NB4 (cell line): Measurements from ENCODE around the gene SPTBN4.

Experiments used
- DNase-seq: peaks from one replicate; pipeline ENCODE4 v3.0.0; 2010; ENCODE audit warnings: low read depth
- H3K4me3 ChIP-seq: one replicate; pipeline ENCODE4 v1.5.1; 2011; ENCODE audit warnings: mild to moderate bottlenecking, low read depth, low read length, moderate library complexity
- MYC ChIP-seq: IDR thresholded peaks from 2 replicates; pipeline ENCODE4 v1.6.1; 2011; ENCODE audit warnings: low read depth, low read length
- POLR2A ChIP-seq: IDR thresholded peaks from 2 replicates; pipeline ENCODE4 v1.6.1; 2011; ENCODE audit warnings: mild to moderate bottlenecking; ENCODE audit not compliant: insufficient read length; ENCODE audit errors: extremely low read depth
- TF ChIP-seq, protein P1 (sequence below): IDR thresholded peaks from one replicate; pipeline ENCODE4 v1.5.1; 2012; ENCODE audit warnings: low read depth, low read length
- TF ChIP-seq, protein P2 (sequence below): IDR thresholded peaks from 2 replicates; pipeline ENCODE4 v1.6.1; 2011; ENCODE audit warnings: low read depth, low read length

The SPTBN4 gene

DNA sequence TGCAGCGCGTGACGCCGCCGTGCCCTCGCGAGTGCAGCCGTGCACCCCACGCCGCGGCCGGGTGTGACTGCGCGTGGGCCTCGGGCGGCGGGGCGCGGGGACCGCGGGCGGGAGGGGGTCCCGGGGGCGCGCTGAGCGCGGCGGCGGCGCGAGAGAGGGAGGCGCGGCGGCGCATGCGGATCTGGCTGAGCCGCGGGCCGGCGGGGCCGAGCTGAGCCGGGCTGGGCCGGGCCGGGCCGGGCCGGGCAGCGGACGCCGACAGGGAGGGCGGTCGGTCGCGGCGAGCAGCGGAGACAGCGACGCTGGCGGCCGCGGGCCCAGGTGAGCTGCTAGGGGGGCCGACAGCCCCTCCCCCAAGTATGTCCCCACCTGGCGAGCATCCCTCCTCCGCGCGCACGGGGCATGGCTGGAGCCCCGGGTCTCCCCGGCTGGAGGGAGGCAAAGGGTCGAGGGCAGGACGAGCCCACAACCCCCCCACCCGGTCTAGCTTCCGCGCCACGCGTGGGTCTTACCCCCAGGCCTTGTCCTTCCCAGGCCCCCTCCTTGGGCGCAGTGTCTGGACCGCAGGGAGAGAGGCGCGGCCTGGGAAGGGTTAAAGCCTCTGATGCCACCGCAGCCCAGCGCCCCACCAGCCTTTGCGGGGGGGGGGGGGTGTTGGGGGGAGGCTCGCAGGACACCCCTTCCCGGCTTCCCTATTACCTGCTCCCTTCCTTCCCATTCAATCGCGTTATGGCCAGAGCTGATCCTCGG is at the start of gene SPTBN4:
Gene SPTBN4 (plus strand): TSS at position 17 of the 750 bp plus-strand sequence. CDS start 5,621 bp downstream, outside the sequence.
- TF ChIP-seq, protein P1, sequence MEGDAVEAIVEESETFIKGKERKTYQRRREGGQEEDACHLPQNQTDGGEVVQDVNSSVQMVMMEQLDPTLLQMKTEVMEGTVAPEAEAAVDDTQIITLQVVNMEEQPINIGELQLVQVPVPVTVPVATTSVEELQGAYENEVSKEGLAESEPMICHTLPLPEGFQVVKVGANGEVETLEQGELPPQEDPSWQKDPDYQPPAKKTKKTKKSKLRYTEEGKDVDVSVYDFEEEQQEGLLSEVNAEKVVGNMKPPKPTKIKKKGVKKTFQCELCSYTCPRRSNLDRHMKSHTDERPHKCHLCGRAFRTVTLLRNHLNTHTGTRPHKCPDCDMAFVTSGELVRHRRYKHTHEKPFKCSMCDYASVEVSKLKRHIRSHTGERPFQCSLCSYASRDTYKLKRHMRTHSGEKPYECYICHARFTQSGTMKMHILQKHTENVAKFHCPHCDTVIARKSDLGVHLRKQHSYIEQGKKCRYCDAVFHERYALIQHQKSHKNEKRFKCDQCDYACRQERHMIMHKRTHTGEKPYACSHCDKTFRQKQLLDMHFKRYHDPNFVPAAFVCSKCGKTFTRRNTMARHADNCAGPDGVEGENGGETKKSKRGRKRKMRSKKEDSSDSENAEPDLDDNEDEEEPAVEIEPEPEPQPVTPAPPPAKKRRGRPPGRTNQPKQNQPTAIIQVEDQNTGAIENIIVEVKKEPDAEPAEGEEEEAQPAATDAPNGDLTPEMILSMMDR, result no peak
- TF ChIP-seq POLR2A (no peak), MYC (no peak)
- TF ChIP-seq, protein P2, sequence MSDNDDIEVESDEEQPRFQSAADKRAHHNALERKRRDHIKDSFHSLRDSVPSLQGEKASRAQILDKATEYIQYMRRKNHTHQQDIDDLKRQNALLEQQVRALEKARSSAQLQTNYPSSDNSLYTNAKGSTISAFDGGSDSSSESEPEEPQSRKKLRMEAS, result no peak
- peak within 1 kb of the TSS; percentile 42 for H3K4me3 ChIP-seq
- no peak for DNase-seq

DNA sequence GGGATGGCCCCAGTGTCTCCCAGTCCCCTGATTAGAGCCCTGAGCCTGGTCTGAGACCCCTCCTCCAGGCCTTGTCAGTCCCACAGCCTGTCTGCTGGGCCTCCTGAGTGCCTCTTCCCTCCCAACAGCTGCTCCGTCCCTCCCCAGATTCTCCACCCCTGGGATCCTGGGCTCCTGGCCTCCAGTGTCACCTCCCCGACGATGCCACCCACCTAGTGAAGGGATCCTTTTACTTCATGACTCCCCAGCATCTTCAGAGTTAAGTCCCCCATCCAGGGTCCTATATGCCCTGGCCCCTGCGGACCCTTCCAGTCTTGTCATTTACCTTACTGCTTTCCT is 49.2 kb upstream of the SPTBN4 start:
- no peak overlapping the region for H3K4me3 ChIP-seq
- DNase-seq, result no peak
- TF ChIP-seq, protein P1, result no peak
- TF ChIP-seq POLR2A (no peak), MYC (no peak)
- TF ChIP-seq, protein P2, result no peak

DNA sequence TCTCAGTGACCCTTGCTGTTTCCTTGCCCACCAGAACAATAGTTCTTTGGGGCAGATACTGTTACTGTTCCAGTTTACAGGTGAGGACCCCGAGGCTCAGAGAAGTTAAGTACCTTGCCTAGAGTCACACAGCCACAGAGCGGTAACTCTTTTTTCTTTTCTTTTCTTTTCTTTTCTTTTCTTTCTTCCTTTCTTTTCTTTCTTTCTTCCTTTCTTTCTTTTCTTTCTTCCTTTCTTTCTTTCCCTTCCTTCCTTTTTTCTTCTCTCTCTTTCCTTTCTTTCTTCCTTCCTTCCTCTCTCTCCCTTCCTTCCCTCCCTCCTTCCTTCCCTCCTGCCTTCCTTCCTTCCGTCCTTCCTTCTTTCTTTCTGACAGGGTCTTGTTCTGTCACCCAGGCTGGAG is 48.8 kb upstream of the SPTBN4 start:
- no peak for DNase-seq
- TF ChIP-seq MYC (no peak), POLR2A (no peak)
- TF ChIP-seq, protein P2, result no peak
- TF ChIP-seq, protein P1, result no peak
- H3K4me3 ChIP-seq, result no peak overlapping the region

DNA sequence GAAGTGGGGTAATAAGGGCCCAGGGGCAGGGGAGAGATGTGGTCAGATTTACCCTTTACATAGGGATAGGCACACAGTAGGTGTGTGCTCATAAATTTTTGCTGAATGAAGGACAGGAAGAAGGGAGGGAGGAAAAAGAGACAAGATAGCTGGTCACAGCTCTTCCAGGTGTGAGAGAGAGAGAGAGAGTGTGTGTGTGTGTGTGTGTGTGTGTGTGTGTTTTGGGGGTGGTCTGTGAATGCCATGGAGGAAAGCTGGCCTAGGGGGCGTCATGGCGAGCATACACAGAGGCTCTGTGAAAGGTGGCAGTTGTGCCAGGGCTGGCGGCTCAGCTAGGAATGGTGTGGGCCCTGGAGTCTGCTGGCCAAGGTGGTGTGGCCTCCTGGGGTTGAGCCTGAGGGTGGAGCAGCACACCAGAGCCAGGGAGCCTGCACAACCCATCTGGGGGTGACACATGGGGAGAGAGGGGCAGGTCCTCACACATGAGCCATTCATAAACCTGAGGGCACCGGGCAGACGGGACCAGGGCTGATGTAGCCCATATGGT is 47.7 kb upstream of the SPTBN4 start:
- H3K4me3 ChIP-seq, result no peak overlapping the region
- DNase-seq, result no peak
- TF ChIP-seq POLR2A (no peak), MYC (no peak)
- TF ChIP-seq, protein P1, result no peak
- TF ChIP-seq, protein P2, result no peak

DNA sequence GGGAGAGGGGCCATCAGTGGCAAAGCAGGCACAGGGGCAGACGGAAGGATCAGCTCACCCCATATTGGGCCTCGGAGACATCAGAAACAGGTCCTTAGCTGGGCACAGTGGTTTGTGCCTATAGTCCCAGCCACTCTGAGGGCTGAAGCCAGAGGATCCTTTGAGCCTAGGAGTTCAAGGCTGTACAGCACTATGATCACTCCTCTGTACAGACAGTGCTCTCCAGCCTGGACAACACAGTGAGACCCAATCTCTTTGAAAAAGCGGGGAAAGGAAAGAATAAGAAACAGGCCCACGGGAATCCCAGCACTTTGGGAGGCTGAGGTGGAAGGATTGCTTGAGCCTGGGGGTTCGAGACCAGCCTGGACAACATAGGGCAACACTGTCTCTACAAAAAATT is 47.0 kb upstream of the SPTBN4 start:
- no peak overlapping the region for H3K4me3 ChIP-seq
- no peak for DNase-seq
- TF ChIP-seq, protein P2, result no peak
- TF ChIP-seq, protein P1, result no peak
- no peak for TF ChIP-seq POLR2A
- no peak for TF ChIP-seq MYC
